EH (cell line): ENCODE measurements around the gene GGACT.

Experiments
- DNase-seq: peaks from one replicate; pipeline ENCODE4 v3.0.0-alpha.2; 2015; ENCODE audit warnings: low read depth

GGACT gene

GRCh38 chr13:100513171-100513570 lies 75.4 kb downstream of the GGACT start:
- DNase-seq, result no peak

- DNase-seq, result peak; percentile 21
Measured at GRCh38 chr13:100512422-100512821, 76.2 kb downstream of the GGACT start.

GRCh38 chr13:100511466-100511865 lies 77.1 kb downstream of the GGACT start:
- DNase-seq, result no peak

GRCh38 chr13:100510208-100510957 lies 78.2 kb downstream of the GGACT start:
- no peak for DNase-seq

GRCh38 chr13:100508996-100509395 lies 79.6 kb downstream of the GGACT start:
- DNase-seq, result no peak

- no peak for DNase-seq
Measured at GRCh38 chr13:100508455-100508854, 80.1 kb downstream of the GGACT start.

- DNase-seq, result no peak
Measured at GRCh38 chr13:100506600-100507422, 81.8 kb downstream of the GGACT start.

GRCh38 chr13:100506154-100506553 lies 82.4 kb downstream of the GGACT start:
- no peak for DNase-seq

- DNase-seq, result no peak
Measured at GRCh38 chr13:100503622-100504021, 85.0 kb downstream of the GGACT start.

GRCh38 chr13:100502446-100502845 lies 86.1 kb downstream of the GGACT start:
- DNase-seq, result peak; percentile 34

- peak; percentile 37 for DNase-seq
Measured at GRCh38 chr13:100497389-100497788, 91.2 kb downstream of the GGACT start.

GRCh38 chr13:100495455-100495854 lies 93.1 kb downstream of the GGACT start:
- DNase-seq, result no peak

- DNase-seq, result no peak
Measured at GRCh38 chr13:100493418-100493817, 95.2 kb downstream of the GGACT start.

- DNase-seq, result peak; percentile 13
Measured at GRCh38 chr13:100491164-100491842, 97.3 kb downstream of the GGACT start.

- no peak for DNase-seq
Measured at GRCh38 chr13:100490692-100491091, 97.9 kb downstream of the GGACT start.

GRCh38 chr13:100485265-100485664 lies 103.3 kb downstream of the GGACT start:
- DNase-seq, result no peak

- no peak for DNase-seq
Measured at GRCh38 chr13:100484702-100485101, 103.9 kb downstream of the GGACT start.

- DNase-seq, result no peak
Measured at GRCh38 chr13:100483841-100484381, 104.7 kb downstream of the GGACT start.

- DNase-seq, result no peak
Measured at GRCh38 chr13:100483139-100483538, 105.5 kb downstream of the GGACT start.

GRCh38 chr13:100480676-100481075 lies 107.9 kb downstream of the GGACT start:
- DNase-seq, result no peak
